Hematopoietic multipotent progenitor cell treated with erythropoietin and hydrocortisone succinate and interleukin-3 and kit ligand, for 17 days (in vitro differentiated cells): ENCODE results near the gene RAPGEF4.

Source experiments
- DNase-seq: peaks from one replicate; pipeline ENCODE4 v3.0.0-alpha.2; 2015; ENCODE audit warnings: low spot score

Gene RAPGEF4

GRCh38 chr2:173095356-173095755 lies 359.7 kb downstream of the RAPGEF4 start:
- no peak for DNase-seq

GRCh38 chr2:173099271-173099670 lies 363.6 kb downstream of the RAPGEF4 start:
- no peak for DNase-seq

GRCh38 chr2:173099804-173100203 lies 364.2 kb downstream of the RAPGEF4 start:
- no peak for DNase-seq

- DNase-seq, result no peak
Measured at GRCh38 chr2:173101687-173102086, 366.0 kb downstream of the RAPGEF4 start.
